Spleen (tissue), 11 donors: ENCODE results near the gene SLC38A6. TPM values are rescaled to one million over a fixed set of nuclear protein-coding genes. Genes with fewer than 3 reads are reported as not detected.

Source experiments
- DNase-seq: peaks from one replicate; pipeline ENCODE4 v3.0.0-alpha.2; 2020
- H3K27ac ChIP-seq, 8 donors: fragments of 200-600 bp; sonication (generic) in 7 of 8; 1 replicate in 4 of 8; 2 replicates in 4 of 8; pipeline versions ENCODE4 v1.5.0 to v1.8.0; 2016 to 2021; ENCODE audit warnings: inconsistent platforms in 4 of 8, mild to moderate bottlenecking in 4 of 8, moderate library complexity in 1 of 8
- H3K27me3 ChIP-seq, 7 donors: fragments of 200-600 bp; sonication (generic) in 6 of 7; replicated peaks in 1 of 7; 1 replicate in 4 of 7; 2 replicates in 3 of 7; pipeline versions ENCODE4 v1.5.0 to v1.8.0; 2016 to 2021; ENCODE audit warnings: inconsistent platforms in 3 of 7, mild to moderate bottlenecking in 1 of 7
- H3K36me3 ChIP-seq, 6 donors: fragments of 200-600 bp; sonication (generic) in 5 of 6; 1 replicate in 4 of 6; 2 replicates in 2 of 6; pipeline versions ENCODE4 v1.5.0 to v1.8.0; 2016 to 2021; ENCODE audit warnings: inconsistent platforms in 2 of 6
- H3K4me1 ChIP-seq, 6 donors: fragments of 200-600 bp; sonication (generic) in 5 of 6; 1 replicate in 3 of 6; 2 replicates in 3 of 6; pipeline versions ENCODE4 v1.5.0 to v1.8.0; 2016 to 2021; ENCODE audit warnings: inconsistent platforms in 3 of 6
- H3K4me3 ChIP-seq, 8 donors: fragments of 200-600 bp; sonication (generic) in 7 of 8; 1 replicate in 4 of 8; 2 replicates in 4 of 8; pipeline versions ENCODE4 v1.5.0 to v1.8.0; 2016 to 2021; ENCODE audit warnings: inconsistent platforms in 4 of 8, mild to moderate bottlenecking in 4 of 8, moderate library complexity in 2 of 8
- H3K9me3 ChIP-seq, 8 donors: fragments of 200-600 bp; sonication (generic) in 7 of 8; 1 replicate in 4 of 8; 2 replicates in 4 of 8; pipeline versions ENCODE4 v1.5.0 to v1.8.0; 2016 to 2021; ENCODE audit warnings: inconsistent platforms in 4 of 8
- CTCF ChIP-seq, 11 experiments: fragments of 200-600 bp in 7 of 11; fragments of 450-650 bp in 4 of 11; sonication (generic) in 4 of 11; IDR thresholded peaks in 8 of 11; conservative IDR thresholded peaks in 3 of 11; 1 replicate in 7 of 11; 2 replicates in 4 of 11; pipeline versions ENCODE4 v1.4.0 to v1.8.0; 2016 to 2021; ENCODE audit warnings: antibody characterized with exemption in 11 of 11, inconsistent platforms in 4 of 11, mild to moderate bottlenecking in 1 of 11
- POLR2A ChIP-seq, 3 donors: fragments of 450-650 bp; IDR thresholded peaks; one replicate each; pipeline ENCODE4 v1.5.1; 2017; ENCODE audit warnings: antibody characterized with exemption in 3 of 3, mild to moderate bottlenecking in 1 of 3
- POLR2AphosphoS5 ChIP-seq, 3 donors: sonication (generic); formaldehyde crosslinking; IDR thresholded peaks; one replicate each; pipeline ENCODE4 v1.5.1; 2017; ENCODE audit warnings: antibody characterized with exemption in 3 of 3
- WGBS, 5 donors: extraction: QIAGEN DNeasy Blood & Tissue Kit in 3 of 5; methylation state at CpG; one replicate each; pipeline versions ENCODE4 v1.1.5 to v1.1.7; 2013 to 2018; 5-methylcytosine and 5-hydroxymethylcytosine counted together
- intact Hi-C: fragments of 100-400 bp; cut with DNase I; formaldehyde crosslinking; loops from one replicate; pipeline ENCODE4 v1.15.0; 2023; ENCODE audit warnings: low total_unique reads
- polyA plus RNA-seq, 3 donors: library from polyadenylated mRNA; stranded (reverse); fragments of 200-250 nt; gene quantifications; one replicate each; pipeline ENCODE4 v1.2.1, GENCODE V29; 2013
- total RNA-seq, 7 donors: library from RNA; depleted of rRNA in 3 of 7; stranded (reverse); fragments of >200 nt in 3 of 7; fragmentation: NEBNext Ultra II Directional in 4 of 7; extraction: Animal tissue kit (Norgen Biotek cat#: 25700) in 4 of 7; gene quantifications; one replicate each; pipeline versions ENCODE4 v1.1.0 to v1.2.1, GENCODE V29; 2016 to 2021
- donor health status: healthy with polysubstance abuse.
- donor health status: DM: no; HTN: no; CAD: no; lungs with moderate emphysema.
- donor health status: DM: no; HTN: no; CAD: no.
- donor health status: Bipolar disorder and iron deficiency.
- donor health status: healthy.
- donor health status: DM: no; HTN: no; CAD: no.
- donor health status: DM: yes; HTN: yes; CAD: no.

SLC38A6 gene
- total and polyA plus RNA-seq, 10 donors, result 9.5 to 34.2 (median 17.5) TPM

GRCh38 chr14:60951776-60952435 lies 29.1 kb upstream of the SLC38A6 start:
- no peak for DNase-seq
- no peak for TF ChIP-seq CTCF (IDR thresholded peaks at IDR 0.05 in 8 of 11, conservative IDR thresholded peaks at IDR 0.05 in 3 of 11)
- TF ChIP-seq POLR2A (IDR thresholded peaks at IDR 0.05), result no peak
- TF ChIP-seq POLR2AphosphoS5 (IDR thresholded peaks at IDR 0.05), result no peak
- peaks cover 10 to 45% (median 42%) of the 10 kb centered on the region in 8 donors for H3K9me3 ChIP-seq
- no peaks in the 10 kb centered on the region for H3K27me3 ChIP-seq
- peaks cover 0 to 8% (median 0%) of the 10 kb centered on the region in 6 donors for H3K36me3 ChIP-seq
- H3K4me1 ChIP-seq, result no peaks in the 10 kb centered on the region
- no peak overlapping the region for H3K4me3 ChIP-seq
- WGBS, 5 donors, result 61 to 67% (median 61%) methylated on average over 3 of the region's 3 CpGs
- intact Hi-C loops, result no loop called here
- no peak overlapping the region for H3K27ac ChIP-seq

GRCh38 chr14:60956202-60956601 lies 24.8 kb upstream of the SLC38A6 start:
- H3K4me1 ChIP-seq, result no peaks in the 10 kb centered on the region
- H3K27me3 ChIP-seq, result no peaks in the 10 kb centered on the region
- H3K27ac ChIP-seq, result no peak overlapping the region
- no peak for DNase-seq
- H3K36me3 ChIP-seq, result peaks cover 0 to 31% (median 0%) of the 10 kb centered on the region in 6 donors
- no peak overlapping the region for H3K4me3 ChIP-seq
- H3K9me3 ChIP-seq, result peaks cover 19 to 77% (median 71%) of the 10 kb centered on the region in 8 donors
- intact Hi-C loops, result no loop called here
- TF ChIP-seq CTCF (IDR thresholded peaks at IDR 0.05 in 8 of 11, conservative IDR thresholded peaks at IDR 0.05 in 3 of 11) (no peak), POLR2A (IDR thresholded peaks at IDR 0.05) (no peak), POLR2AphosphoS5 (IDR thresholded peaks at IDR 0.05) (no peak)
- WGBS, 5 donors, result 64 to 84% (median 73%) methylated on average over 4 of the region's 4 CpGs

- peaks cover 19 to 77% (median 71%) of the 10 kb centered on the region in 8 donors for H3K9me3 ChIP-seq
- WGBS, 5 donors, result 94 to 100% (median 98%) methylated on average over 1 of the region's 1 CpG
- no peak for TF ChIP-seq CTCF (IDR thresholded peaks at IDR 0.05 in 8 of 11, conservative IDR thresholded peaks at IDR 0.05 in 3 of 11)
- no peak for TF ChIP-seq POLR2AphosphoS5 (IDR thresholded peaks at IDR 0.05)
- no peak for TF ChIP-seq POLR2A (IDR thresholded peaks at IDR 0.05)
- no peak for DNase-seq
- no peaks in the 10 kb centered on the region for H3K4me1 ChIP-seq
- H3K4me3 ChIP-seq, result no peak overlapping the region
- no peak overlapping the region for H3K27ac ChIP-seq
- H3K27me3 ChIP-seq, result no peaks in the 10 kb centered on the region
- H3K36me3 ChIP-seq, result peaks cover 0 to 31% (median 0%) of the 10 kb centered on the region in 6 donors
- intact Hi-C loops, result no loop called here
Measured at GRCh38 chr14:60956632-60957031, 24.4 kb upstream of the SLC38A6 start.

GRCh38 chr14:60958146-60958545 lies 22.9 kb upstream of the SLC38A6 start:
- H3K9me3 ChIP-seq, result peaks cover 19 to 70% (median 65%) of the 10 kb centered on the region in 8 donors
- intact Hi-C loops, result no loop called here

More at GRCh38 chr14:60958146-60958545, 22.9 kb upstream of the SLC38A6 start:
- Histone ChIP-seq H3K36me3 (peaks cover 0 to 29% (median 0%) of the 10 kb centered on the region in 6 donors), H3K27ac (no peak overlapping the region), H3K4me1 (no peaks in the 10 kb centered on the region), H3K27me3 (no peaks in the 10 kb centered on the region), H3K4me3 (no peak overlapping the region)
- TF ChIP-seq POLR2AphosphoS5 (IDR thresholded peaks at IDR 0.05) (no peak), POLR2A (IDR thresholded peaks at IDR 0.05) (no peak), CTCF (IDR thresholded peaks at IDR 0.05 in 8 of 11, conservative IDR thresholded peaks at IDR 0.05 in 3 of 11) (no peak)
- no peak for DNase-seq
